GM12865 (cell line): ENCODE data around the gene FLRT2.

Source experiments
- DNase-seq: peaks from one replicate; pipeline ENCODE4 v3.0.0; 2010; ENCODE audit warnings: low read depth
- H3K4me3 ChIP-seq: 2 replicates; pipeline ENCODE4 v1.5.1; 2011; ENCODE audit warnings: mild to moderate bottlenecking, low read depth, low read length, control low read depth
- CTCF ChIP-seq: IDR thresholded peaks from 2 replicates; pipeline ENCODE4 v1.5.1; 2011; ENCODE audit warnings: low read length, control low read depth, low read depth, inconsistent platforms; ENCODE audit not compliant: insufficient read depth; ENCODE audit errors: missing control alignments

FLRT2 gene

GRCh38 chr14:85519661-85520305 lies 10.2 kb upstream of the FLRT2 start:
- TF ChIP-seq CTCF = no peak

GRCh38 chr14:85520581-85520980 lies 9.4 kb upstream of the FLRT2 start:
- H3K4me3 ChIP-seq = no peak overlapping the region
- no peak for TF ChIP-seq CTCF
- no peak for DNase-seq

More at GRCh38 chr14:85519661-85520305, 10.2 kb upstream of the FLRT2 start:
- H3K4me3 ChIP-seq = no peak overlapping the region
- no peak for DNase-seq

- TF ChIP-seq CTCF = no peak
- no peak overlapping the region for H3K4me3 ChIP-seq
- no peak for DNase-seq
These were observed 6.3 kb upstream of the FLRT2 start for GRCh38 chr14:85523624-85524023.

- DNase-seq = no peak
- TF ChIP-seq CTCF = no peak
- H3K4me3 ChIP-seq = no peak overlapping the region
These were observed 2.9 kb upstream of the FLRT2 start for GRCh38 chr14:85527006-85527405.

- no peak overlapping the region for H3K4me3 ChIP-seq
- DNase-seq = no peak
- no peak for TF ChIP-seq CTCF
These were observed 2.4 kb upstream of the FLRT2 start for GRCh38 chr14:85527445-85528035.

GRCh38 chr14:85528080-85528896 lies 1.7 kb upstream of the FLRT2 start:
- no peak for TF ChIP-seq CTCF
- no peak for DNase-seq
- no peak overlapping the region for H3K4me3 ChIP-seq
